GM12873 (cell line): ENCODE results near the gene SGPP1.

ENCODE experiments used
- CTCF ChIP-seq: IDR thresholded peaks from 2 replicates; pipeline ENCODE4 v1.5.1; 2012; ENCODE audit warnings: low read depth, mild to moderate bottlenecking, moderate library complexity, low read length, control low read depth; ENCODE audit not compliant: insufficient read depth; ENCODE audit errors: missing control alignments

SGPP1 gene

GRCh38 chr14:63678536-63678935 is 49.3 kb downstream of the SGPP1 start:
- TF ChIP-seq CTCF = no peak

GRCh38 chr14:63677891-63678379 is 49.9 kb downstream of the SGPP1 start:
- no peak for TF ChIP-seq CTCF

DNA sequence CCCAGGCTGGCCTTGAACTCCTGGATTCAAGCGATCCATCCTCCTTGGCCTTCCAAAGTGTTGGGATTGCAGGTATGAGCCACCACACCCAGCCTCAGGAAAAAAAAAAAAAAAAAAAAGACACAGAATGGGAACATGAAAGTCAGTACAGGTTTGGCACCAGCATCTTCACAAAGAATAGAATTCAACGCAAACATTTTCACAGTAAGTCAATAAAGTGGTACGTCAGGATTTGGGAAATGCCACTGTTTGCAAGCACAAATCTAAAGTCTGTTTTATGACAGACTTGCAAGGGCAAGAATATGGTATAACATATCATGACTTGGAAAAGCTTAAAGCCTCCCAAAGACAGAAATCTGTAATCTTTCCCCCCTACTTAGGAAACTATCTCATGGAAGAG is 51.2 kb downstream of the SGPP1 start:
- no peak for TF ChIP-seq CTCF

DNA sequence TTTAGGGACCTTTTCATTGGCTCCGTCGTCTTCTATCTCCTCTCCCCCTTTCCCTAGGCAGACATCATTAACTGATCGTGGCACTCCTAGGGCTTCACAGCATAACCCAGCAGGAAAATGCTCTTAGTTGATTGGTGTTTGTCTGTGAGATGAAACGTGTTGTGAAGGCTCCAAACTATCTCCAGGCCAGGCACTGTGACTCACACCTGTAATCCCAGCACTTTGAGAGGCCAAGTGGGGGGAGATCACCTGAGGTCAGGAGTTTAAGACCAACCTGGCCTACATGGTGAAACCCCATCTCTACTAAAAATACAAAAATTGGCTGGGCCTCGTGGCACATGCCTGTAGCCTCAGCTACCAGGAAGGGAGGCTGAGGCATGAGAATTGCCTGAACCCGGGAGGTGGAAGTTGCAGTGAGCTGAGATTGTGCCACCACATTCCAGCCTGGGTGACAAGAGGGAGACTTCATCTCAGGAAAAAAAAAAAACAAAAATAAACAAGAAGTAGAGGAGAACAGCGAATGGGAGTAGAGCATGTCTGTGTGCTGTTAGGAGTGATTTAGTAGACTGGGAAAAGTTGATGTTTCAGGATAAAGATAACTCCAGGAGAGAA is 53.9 kb downstream of the SGPP1 start:
- TF ChIP-seq CTCF = no peak

DNA sequence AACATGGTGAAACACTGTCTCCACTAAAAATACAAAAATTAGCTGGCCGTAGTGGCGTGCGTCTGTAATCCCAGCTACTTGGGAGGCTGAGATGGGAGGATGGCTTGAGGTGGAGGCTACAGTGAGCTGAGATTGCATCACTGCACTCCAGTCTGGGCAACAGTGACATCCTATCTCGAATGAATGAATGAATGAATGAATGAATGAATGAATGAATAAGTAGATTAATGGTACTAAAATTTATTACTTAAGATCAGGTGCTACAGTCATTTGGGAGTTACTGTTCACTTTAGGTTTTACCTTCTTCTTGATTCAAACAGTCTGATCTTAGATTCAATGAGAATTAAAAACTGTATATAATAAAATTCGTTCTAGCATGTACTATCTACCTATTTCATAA is 54.6 kb downstream of the SGPP1 start:
- no peak for TF ChIP-seq CTCF

DNA sequence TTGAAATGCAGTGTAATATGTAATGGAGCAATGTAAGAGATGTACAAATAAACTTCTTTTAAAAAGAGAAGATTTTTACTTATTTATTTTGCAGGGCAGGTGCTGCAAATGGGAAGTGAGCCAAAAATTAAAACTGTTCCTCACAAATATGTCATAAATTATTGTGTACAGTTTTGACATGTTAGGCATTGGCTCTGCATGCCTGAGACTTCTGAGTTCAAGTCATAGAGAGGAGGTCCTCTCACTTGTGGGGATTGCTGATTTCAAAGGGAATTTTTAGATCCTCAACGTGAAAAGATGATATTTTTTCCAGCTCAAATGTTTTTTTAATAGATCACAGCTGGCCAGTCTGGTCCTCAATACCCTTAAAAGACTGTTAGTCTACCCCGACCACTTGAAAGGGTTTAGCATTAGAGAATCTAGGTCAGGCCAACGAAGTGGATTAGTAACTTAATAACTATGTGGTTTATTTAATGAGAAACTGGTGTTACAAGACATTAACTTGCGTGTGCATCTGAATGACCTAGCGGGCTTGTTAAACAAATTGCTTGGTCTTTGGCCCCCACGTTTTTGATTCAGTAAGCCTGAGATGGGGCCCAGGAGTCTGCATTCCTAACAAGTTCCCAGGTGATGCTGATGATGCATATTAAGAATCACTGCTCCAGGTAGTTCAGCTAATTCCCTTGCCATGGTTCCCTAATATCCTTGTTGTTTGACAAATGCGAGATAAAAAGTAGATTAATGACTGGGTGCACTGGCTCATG is 55.3 kb downstream of the SGPP1 start:
- TF ChIP-seq CTCF = no peak

GRCh38 chr14:63671987-63672386 is 55.9 kb downstream of the SGPP1 start:
- TF ChIP-seq CTCF = no peak
